Smooth muscle cell of the brain vasculature (primary cell): ENCODE results near the gene DLK1.

Source experiments
- DNase-seq: peaks from one replicate; pipeline ENCODE4 v3.0.0-alpha.2; 2012; ENCODE audit warnings: low read depth, low spot score

Gene DLK1

GRCh38 chr14:100776681-100777365, 50.1 kb downstream of the DLK1 start:
- no peak for DNase-seq

GRCh38 chr14:100777366-100777817, 50.7 kb downstream of the DLK1 start:
- DNase-seq, result no peak

GRCh38 chr14:100777818-100778525, 51.3 kb downstream of the DLK1 start:
- no peak for DNase-seq

- no peak for DNase-seq
These were observed 51.8 kb downstream of the DLK1 start for GRCh38 chr14:100778526-100778882.

- DNase-seq, result no peak
These were observed 52.4 kb downstream of the DLK1 start for GRCh38 chr14:100778951-100779690.

GRCh38 chr14:100779691-100780080, 53.0 kb downstream of the DLK1 start:
- no peak for DNase-seq

GRCh38 chr14:100780246-100780645, 53.6 kb downstream of the DLK1 start:
- no peak for DNase-seq

GRCh38 chr14:100780646-100781355, 54.1 kb downstream of the DLK1 start:
- DNase-seq, result no peak

GRCh38 chr14:100781952-100782351, 55.3 kb downstream of the DLK1 start:
- DNase-seq, result no peak

GRCh38 chr14:100782516-100783320, 56.0 kb downstream of the DLK1 start:
- DNase-seq, result no peak

GRCh38 chr14:100783630-100784370, 57.1 kb downstream of the DLK1 start:
- DNase-seq, result no peak

GRCh38 chr14:100784523-100785337, 58.0 kb downstream of the DLK1 start:
- DNase-seq, result no peak

- DNase-seq, result no peak
These were observed 58.6 kb downstream of the DLK1 start for GRCh38 chr14:100785338-100785615.

GRCh38 chr14:100785626-100786025, 58.9 kb downstream of the DLK1 start:
- DNase-seq, result no peak

- no peak for DNase-seq
These were observed 59.4 kb downstream of the DLK1 start for GRCh38 chr14:100786131-100786530.

- DNase-seq, result no peak
These were observed 60.0 kb downstream of the DLK1 start for GRCh38 chr14:100786576-100787219.

- no peak for DNase-seq
These were observed 61.0 kb downstream of the DLK1 start for GRCh38 chr14:100787659-100788058.
